Activated naive CD8-positive, alpha-beta T cell treated with anti-CD3 and anti-CD28 coated beads, Interleukin-2, amount 50 U/mL, for 16 hours (primary cell): ENCODE results near the gene ALKBH2.

Source experiments
- DNase-seq: peaks from one replicate; pipeline ENCODE4 v3.0.0-alpha.2; 2020; ENCODE audit warnings: low read depth, low spot score

The ALKBH2 gene

DNA sequence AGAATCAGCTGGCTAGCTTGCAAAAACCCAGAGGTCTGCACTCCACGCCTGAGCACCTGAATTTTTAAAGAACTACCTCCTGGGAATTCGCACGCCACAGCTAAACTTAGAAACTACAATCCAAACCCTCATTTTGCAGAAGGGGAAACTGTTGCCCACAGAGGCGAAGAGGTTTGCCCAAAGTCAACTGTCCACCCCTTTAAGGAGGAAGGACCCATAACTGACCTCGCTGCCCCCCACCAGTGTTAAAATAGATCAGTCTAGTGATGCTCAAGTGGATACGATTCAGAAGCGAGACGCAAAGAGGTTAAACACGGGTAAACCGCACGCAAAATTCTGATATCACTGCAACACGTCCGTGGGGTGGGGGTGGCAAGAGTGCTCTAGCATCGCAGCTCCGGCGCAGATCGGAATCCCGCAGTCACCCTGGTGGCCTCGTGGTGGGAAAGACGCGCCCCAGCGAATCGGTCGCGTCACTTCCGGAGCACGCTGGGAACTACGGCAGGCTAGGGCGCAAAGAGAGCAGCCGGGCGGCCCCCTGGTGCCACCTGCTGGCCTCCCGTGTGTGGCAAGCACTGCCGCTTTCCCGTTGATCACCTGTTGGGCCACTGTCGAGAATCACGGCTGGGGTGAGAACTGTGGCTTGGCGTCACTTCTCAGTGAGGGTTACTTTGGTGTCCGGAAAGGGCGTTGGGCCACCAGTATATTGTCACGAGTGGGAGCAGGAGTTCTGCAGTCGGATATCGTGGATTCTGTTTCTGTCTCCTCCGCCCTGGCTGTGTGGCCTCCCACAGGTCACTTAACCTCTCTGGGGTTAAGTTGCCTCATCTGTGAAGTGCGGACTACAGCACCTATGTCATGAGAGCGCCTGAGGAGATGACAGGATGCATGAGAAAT is at the start of gene ALKBH2:
Gene ALKBH2 (minus strand): TSS at position 451 of the 897 bp plus-strand sequence. CDS start 686 bp downstream, outside the sequence.
- peak; percentile 91 for DNase-seq

DNA sequence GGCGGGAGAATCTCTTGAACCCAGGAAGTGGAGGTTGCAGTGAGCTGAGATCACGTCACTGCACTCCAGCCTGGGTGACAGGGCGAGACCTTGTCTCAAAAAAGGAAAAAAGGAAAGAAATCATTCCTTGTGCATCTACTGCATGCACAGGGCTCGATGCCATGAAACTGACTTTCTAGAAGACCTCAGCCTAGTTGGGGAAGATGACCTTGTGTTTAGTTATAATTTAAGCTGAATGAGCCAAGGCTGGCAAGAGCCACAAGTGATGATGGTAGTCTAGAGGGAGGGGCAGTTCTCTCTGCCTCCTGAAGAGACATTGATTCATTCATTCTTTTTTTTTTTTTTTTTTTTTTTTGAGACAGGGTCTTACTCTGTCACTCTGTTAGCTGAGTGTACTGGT is 47.3 kb upstream of the ALKBH2 start:
- no peak for DNase-seq

DNA sequence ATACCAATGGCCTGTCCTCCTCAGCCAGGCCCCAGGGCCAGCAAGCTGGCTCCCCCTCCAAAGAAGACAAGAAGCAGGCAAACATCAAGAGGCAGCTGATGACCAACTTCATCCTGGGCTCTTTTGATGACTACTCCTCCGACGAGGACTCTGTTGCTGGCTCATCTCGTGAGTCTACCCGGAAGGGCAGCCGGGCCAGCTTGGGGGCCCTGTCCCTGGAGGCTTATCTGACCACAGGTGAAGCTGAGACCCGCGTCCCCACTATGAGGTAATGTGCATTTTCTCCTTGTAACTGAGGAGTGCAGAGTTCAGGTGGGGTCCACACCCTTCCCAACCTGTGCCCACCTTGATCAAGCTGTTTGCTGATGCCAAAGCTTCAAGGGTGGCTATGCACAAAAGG is 46.5 kb upstream of the ALKBH2 start:
- no peak for DNase-seq

DNA sequence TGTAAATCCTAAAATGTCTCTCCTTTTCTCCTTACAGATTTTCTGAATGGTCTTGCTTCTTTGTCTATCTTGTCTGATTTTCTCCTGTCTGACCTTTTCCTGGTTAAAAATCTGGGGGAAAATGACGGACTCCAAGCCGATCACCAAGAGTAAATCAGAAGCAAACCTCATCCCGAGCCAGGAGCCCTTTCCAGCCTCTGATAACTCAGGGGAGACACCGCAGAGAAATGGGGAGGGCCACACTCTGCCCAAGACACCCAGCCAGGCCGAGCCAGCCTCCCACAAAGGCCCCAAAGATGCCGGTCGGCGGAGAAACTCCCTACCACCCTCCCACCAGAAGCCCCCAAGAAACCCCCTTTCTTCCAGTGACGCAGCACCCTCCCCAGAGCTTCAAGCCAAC is 46.1 kb upstream of the ALKBH2 start:
- no peak for DNase-seq

DNA sequence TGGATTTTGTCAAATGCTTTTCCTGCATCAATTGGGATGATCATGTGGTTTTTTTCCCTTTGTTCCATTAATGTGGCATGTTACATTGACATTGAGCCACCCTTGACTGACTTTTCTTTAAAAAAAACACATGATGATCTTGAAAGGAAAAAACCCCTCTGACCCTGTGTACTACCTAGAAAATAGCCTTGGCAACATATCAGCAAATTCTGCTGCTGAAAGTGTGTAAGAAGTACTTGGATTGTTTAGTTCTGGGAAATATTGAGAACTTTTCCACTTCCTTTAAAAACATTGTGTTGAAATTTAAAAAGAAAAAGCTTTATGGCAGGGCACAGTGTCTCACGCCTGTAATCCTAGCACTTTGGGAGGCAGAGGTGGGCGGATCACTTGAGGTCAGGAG is 43.8 kb upstream of the ALKBH2 start:
- no peak for DNase-seq

DNA sequence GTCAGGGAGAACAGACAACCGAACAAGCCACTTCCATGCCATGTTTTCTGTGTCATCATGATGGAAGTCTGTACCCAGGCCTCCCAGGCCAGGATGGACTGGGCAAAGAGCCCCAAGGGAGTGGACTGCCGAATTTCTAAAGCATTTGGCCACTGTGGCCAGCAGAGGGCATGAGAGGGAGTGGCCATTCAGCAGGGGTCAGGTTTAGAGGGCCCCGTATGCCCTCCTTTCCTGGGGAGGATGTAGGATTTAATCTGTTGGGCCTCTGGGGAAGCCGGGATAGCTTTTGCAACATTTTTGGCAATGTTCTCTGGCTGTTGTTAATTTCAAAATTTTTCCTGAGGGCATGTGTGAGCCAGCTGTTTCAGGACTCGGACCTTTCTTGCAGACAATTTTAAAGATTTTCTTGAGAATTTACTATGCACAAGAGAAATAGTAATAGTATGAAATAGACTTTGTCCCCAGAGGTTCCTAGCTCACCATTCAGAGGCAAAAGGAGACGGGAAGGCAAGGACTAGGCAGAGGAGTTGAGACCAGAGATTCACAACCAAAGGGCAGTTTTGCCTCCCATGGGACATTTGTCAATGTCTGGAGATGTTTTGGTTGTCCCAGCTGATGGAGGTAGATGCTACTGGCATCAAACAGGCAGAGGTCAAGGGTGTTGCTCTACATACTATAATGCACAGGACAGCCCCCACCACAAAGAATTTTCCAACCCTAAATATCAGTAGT is 41.1 kb upstream of the ALKBH2 start:
- no peak for DNase-seq

DNA sequence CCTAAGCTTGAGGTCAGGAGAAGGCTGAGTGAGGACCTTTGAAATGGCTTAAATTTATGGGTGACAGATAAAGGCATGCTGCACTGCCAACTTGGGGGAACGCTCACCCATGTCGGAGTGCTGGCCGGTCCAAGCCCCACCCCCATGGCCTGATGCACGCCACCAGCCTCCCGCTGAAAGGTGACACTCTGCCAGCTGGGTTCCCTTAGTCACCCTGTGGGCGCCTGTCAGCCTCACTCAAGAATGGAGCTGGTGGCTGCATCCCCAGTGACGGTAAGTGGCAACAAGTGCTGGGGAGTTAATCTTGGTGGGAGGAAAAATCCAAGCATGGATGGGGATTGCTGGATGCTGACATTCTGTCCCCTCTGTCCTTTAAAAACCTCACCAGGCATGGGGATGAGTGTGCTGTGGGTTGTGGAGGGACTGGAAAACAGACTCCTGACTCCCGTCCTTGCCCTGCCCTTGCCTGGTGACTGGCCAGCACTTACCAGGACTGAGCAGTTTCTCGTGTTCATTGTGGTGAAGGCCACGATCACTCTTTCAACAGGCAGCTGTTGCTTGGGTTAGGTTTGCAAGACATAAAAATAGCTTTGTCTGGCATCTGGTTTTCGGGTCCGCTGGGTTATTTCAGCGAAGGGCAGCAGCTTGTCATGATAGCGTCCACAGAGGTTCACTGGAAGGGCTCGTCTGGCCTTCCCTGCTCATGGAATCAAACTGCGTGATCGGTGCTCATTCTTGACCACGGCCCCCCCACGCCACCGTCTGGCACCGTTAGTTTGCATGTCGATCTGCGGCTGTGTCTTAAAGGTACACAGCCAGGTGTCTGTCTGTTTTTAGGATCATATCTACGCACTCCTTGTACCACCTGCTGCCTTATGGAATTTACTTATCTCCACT is 38.1 kb upstream of the ALKBH2 start:
- no peak for DNase-seq

DNA sequence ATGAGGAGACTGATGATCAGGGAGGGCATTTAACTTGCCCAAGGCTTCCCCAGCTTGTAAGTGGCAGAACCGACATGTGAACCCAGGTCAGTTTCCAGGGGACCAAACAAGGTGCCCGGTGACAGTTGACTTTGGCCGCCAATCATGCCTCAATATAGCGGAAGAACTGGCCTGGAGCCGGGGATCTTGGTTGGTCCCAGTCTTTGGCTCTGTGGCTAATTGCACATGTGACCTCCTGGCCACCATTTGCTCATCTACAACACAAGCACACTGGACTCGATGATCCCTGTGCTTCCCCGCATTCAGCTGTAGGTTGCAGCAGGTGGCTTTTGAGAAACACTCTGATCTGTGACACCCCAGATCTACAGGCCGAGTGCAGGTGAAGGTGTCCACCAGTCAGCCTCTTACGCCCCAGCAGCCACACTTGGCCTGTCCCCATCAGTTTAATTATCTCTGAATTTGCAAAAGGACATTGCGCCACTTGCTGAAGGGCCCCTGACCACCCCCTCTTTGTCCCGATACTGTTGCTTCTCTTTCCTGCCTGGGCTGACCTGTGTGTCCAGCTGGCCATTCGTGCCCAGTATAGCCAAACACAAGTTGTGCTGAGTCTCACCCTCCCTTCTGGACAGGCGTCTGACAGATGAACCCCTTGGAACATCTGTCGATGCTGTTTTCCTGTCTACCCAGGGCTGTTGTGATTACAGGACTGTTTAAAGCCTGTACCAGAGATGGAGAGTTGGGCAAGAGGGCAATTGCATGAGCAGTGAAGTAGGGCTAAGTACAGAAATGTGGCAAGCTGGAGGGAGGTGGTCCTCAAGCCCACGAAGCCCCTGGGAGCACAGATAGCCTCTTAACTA is 37.3 kb upstream of the ALKBH2 start:
- DNase-seq, result no peak

DNA sequence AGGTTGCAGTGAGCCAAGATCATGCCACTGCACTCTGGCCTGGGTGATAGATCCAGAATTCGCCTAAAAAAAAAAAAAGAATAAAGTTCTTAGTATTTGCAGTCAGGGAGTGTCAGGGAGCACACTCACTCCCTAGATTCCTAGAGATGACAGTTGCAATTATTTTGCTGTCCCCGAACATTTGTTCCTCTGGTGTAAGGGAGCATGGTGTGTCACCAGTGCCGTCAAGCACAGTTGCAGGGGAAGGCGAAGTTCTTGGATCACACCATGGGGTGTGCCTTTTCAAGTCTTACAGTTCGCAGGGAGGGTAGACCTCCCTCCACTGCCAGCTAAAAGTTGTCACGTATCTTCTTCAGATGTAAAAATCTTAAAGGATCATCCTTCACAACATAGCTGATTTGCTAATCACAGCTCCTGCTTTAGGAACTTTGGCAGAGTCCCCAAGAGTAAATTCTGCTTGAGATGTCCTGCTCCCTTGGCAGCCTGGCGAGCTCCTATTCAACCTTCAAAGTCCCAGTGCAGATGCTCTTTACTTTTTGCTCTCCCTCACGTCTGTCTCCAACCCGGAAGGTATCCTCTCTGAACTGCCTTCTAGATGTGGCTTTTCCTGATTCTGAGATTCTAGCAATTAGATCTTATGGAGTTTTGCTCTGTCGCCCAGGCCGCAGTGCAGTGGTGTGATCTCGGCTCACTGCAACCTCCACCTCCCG is 34.4 kb upstream of the ALKBH2 start:
- no peak for DNase-seq

DNA sequence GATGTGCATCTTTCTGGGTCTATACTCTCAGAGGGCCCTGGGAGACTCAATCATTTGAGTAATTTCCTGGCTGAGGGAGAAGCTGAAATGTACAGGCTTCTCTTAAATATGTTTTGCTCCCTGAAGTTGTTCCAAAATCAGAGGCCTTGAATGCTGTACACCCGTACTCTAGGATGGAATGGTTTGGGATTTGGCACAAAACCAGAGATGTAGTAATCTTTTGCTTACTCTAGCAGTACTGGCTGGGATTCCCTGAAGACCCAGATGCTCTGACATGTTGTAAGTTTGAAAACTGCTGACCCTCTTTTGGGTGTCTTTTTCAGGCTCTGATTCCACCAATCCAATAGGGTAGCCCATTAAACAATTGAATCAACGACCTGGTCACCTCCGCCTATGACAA is 33.5 kb upstream of the ALKBH2 start:
- DNase-seq, result no peak

DNA sequence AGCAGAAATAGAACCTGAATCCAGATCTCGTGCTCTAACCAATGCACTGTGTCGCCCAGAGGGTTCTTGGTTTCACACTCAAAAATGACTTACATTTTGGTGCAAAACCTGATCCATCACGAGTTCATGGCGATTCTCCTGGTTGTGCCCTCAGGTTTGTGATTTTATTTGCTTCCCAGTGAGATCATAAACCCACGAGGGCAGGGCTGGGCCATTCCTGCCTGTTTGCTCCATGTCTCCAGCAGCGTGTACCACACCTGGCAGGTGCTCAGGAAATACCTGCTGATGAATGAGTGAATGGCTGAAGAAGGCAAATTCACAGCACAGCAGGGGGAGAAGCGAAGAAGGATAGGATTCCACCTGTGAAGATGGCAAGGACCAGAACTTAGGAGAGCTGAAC is 32.5 kb upstream of the ALKBH2 start:
- no peak for DNase-seq

DNA sequence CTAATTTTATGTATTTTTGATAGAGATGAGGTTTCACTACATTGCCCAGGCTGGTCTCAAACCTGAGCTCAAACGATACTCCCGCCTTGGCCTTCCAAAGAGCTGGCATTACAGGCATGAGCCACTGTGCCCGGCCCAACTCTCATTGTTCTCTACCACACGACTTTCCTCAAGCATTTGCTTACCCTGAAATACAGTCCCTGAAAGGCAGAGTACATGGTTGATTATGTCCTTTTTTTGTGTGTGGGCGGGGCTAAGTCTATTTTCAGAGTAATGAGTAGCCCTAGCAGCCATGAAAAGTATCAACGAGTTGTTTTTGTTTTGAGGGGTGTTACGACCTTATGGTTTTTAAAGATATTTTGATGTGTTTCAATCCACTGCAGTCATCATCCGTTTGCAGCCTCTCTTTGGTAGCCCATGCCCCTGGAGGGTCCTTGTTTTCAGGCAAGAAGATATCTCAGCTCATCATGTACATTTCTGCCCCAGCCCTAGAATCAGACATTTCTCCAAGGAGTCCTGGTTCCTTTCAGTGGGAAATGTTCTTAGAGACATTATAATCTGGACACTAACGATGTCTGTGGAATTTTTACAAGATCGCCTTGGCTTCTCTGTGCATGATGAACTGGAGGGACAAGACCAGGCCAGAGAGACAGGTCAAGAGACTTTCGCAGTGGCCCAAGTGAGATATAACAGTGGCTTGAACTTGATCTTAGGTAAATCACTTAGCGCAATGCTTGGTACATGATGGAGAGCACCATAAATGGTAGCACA is 31.8 kb upstream of the ALKBH2 start:
- DNase-seq, result no peak

DNA sequence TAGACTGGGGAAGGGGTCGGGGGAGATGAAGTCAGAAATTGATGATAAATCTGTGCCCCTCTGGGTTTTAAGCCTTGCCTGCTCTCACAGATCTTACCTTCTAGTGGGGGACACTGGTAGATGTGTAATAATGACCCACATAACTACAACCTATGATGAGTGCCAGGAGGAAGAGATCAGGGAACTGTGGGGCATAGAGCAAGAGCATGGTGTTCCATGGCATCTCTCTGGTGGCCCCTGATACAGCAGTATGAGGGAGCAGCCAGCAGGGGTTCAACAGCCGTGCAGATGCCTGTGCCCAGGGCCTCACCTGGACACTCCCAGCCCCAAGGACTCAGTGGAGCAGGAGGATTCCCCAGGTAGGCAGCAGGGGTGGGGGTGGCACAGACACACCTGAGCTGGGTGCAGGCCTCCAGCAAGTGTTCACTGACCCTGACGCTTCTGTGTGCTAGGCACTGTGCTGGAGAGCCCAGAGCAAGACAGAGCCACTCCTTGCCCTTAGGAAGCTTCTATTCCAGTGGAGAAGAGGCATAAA is 28.1 kb upstream of the ALKBH2 start:
- no peak for DNase-seq

DNA sequence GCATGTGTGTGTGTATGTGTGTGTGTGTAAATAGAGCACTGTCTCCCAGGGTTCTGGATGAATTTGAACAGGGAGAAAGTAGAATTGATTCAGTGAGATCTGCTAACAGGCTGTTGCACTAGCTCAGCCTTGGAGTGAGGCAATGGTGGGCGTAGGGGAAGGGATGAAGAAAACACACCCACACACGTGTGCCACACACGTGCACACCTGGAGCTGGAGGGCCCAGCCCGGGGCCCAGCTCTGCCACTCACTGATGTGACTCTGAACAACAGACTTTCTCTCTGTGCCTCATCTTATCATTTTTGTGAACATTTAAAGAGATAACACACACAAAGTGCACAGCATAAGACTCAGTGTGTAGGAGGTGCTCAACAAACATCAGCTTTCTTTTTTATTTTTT is 27.3 kb upstream of the ALKBH2 start:
- no peak for DNase-seq

DNA sequence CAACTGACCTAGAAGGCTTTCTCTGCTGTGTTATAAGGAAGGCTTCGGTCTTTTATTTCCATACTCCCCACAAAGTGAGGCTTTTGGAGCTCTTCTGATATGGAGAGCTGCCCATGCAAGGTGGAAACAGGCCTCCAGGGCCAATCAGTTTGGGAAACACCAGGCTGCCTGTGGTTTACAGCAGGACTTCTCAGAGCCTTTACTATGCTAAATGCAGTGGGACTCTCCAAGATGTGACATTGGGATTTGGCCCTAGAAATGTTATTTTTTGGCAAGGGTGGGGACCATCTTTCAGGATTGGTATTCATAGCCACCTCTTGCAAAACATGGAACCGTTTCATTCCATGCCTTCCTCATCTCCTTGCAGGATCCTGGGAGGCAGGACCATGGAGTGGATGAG is 26.8 kb upstream of the ALKBH2 start:
- no peak for DNase-seq

DNA sequence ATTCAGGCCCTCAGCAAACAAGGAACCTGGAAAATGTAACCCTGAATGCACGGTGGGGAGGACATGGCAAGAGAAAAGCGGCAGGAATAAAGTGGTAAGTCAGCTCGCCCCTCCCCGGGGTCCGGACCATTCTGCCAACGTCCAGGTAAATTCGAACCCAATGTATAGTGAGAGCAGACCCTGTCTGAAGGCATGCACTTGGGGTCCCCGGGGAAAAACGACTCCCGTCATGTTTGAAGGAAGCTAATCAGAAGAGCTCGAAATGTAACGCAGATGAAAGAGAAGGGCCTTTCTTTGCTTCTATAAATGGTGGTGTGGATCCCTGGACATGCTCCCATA is 23.3 kb upstream of the ALKBH2 start:
- DNase-seq, result no peak

DNA sequence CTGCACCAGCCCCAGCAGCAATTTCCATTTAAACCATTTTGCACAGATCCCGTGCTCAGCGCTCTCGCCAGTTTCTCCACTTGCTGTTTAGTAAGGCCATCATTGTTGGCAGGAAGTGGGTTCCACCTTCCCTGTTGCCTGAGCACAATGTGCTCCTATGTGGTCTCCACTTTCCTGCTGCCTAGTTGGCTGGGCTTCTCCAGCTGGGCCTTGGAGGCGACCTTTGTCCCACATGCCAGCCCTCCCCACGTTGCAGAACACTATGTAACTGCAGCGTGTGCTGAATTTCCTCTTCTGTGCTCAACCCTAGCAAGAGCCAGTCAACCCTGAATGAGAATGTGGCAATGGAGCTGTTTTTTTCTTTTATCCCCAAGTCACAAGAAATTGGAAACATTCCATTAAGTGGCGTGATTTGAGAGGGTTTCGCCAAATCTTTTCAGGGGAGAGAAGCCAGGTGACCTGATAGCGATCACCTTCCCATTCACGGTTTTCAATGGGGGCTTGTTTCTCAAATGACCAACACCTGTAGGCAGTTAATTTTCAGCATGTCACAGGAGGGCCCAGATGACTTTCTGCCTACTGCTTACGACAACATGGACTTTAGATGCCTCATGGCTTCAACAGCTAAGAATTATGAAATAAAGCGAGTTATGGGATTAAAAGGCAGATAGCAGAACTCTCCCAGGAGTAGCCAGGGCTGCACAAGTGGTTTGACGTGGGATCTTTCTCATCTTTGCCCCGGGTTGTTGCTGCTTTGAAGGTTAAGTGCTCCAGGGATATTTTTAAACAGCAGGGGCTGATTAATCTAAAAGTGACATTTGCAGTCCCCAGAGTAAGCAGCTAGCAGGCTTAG is 22.7 kb upstream of the ALKBH2 start, which contains the start of gene ACACB:
Gene ACACB (plus strand): TSS at position 830 of the 853 bp plus-strand sequence. CDS start 22,819 bp downstream, outside the sequence.
- no peak for DNase-seq

DNA sequence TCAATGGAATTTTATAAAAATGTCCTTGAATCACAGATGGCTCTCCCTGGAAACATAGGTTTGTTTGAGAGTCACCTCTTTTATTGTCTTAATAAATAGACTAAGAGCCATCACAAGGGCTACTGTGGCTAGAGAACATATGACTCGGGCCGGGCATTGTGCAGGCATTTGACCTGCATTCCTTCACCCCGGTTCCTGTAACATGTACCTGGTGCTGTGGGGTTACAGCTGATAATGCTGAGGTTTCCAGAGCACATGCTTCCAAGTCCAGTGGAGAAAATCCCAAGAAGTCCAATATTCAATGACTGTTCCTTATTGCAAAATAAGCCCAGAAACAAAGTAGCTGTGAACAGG is 22.1 kb upstream of the ALKBH2 start:
- DNase-seq, result no peak
